NOMO-1 treated with DMSO at 0.1 percent for 48 hours (cell line): Measurements from ENCODE around the gene ART5.

ENCODE experiments used
- DNase-seq: peaks from one replicate; lab custom pipeline; 2025; ENCODE audit not compliant: unreplicated experiment; lab: John Stamatoyannopoulos, UW

Gene ART5

GRCh38 chr11:3641701-3642070 is at the start of gene ART5:
Gene ART5 (minus strand): TSS chr11:3641992. CDS start chr11:3641862, 130 bp downstream.
- DNase-seq, result no peak

- DNase-seq, result no peak
Observed at GRCh38 chr11:3686751-3687150, 45.0 kb upstream of the ART5 start.

GRCh38 chr11:3685923-3686322 is 44.1 kb upstream of the ART5 start:
- DNase-seq, result no peak

GRCh38 chr11:3684819-3685172 is 43.0 kb upstream of the ART5 start:
- DNase-seq, result no peak

GRCh38 chr11:3684129-3684818 is 42.5 kb upstream of the ART5 start:
- DNase-seq, result no peak

- DNase-seq, result no peak
Observed at GRCh38 chr11:3683039-3683438, 41.2 kb upstream of the ART5 start.

GRCh38 chr11:3679077-3679476 is 37.3 kb upstream of the ART5 start:
- no peak for DNase-seq

- no peak for DNase-seq
Observed at GRCh38 chr11:3675971-3676370, 34.2 kb upstream of the ART5 start.

GRCh38 chr11:3674189-3674588 is 32.4 kb upstream of the ART5 start:
- no peak for DNase-seq

GRCh38 chr11:3671334-3672254 is 29.8 kb upstream of the ART5 start, which contains the start of gene CHRNA10:
Gene CHRNA10 (minus strand): TSS chr11:3671384. CDS start chr11:3671312, 72 bp downstream.
- DNase-seq, result no peak

- no peak for DNase-seq
Observed at GRCh38 chr11:3669742-3670183, 28.0 kb upstream of the ART5 start.

- no peak for DNase-seq
Observed at GRCh38 chr11:3669128-3669527, 27.3 kb upstream of the ART5 start.

GRCh38 chr11:3667149-3668035 is 25.6 kb upstream of the ART5 start:
- DNase-seq, result no peak

GRCh38 chr11:3666023-3666530 is 24.3 kb upstream of the ART5 start:
- no peak for DNase-seq

- no peak for DNase-seq
Observed at GRCh38 chr11:3665336-3666022, 23.7 kb upstream of the ART5 start.

- no peak for DNase-seq
Observed at GRCh38 chr11:3664032-3664630, 22.3 kb upstream of the ART5 start.

GRCh38 chr11:3662856-3663255 is 21.1 kb upstream of the ART5 start:
- no peak for DNase-seq

- no peak for DNase-seq
Observed at GRCh38 chr11:3660960-3661359, 19.2 kb upstream of the ART5 start.

- DNase-seq, result no peak
Observed at GRCh38 chr11:3659595-3660515, 18.1 kb upstream of the ART5 start.
